Thyroid gland (tissue), 4 donors: ENCODE data around the gene CLK4. TPM values are rescaled to one million over a fixed set of nuclear protein-coding genes. Genes with fewer than 3 reads are reported as not detected.
"Not testable (repeated sequence)": the region's sequence is repeated elsewhere in the genome, so short reads cannot be mapped to it uniquely, and the experiment has no call there.

Source experiments
- DNase-seq, 2 donors: peaks; one replicate each; pipeline ENCODE4 v3.0.0-alpha.2; 2019
- H3K27ac ChIP-seq, 3 donors: fragments of 200-600 bp; sonication (generic); 1 replicate in 2 of 3; 2 replicates in 1 of 3; pipeline ENCODE4 v1.5.1; 2016 to 2019; ENCODE audit warnings: mild to moderate bottlenecking in 1 of 3, moderate library complexity in 1 of 3
- H3K27me3 ChIP-seq: fragments of 200-600 bp; sonication (generic); one replicate; pipeline ENCODE4 v1.5.1; 2019
- H3K36me3 ChIP-seq, 2 donors: fragments of 200-600 bp; sonication (generic); one replicate each; pipeline ENCODE4 v1.5.1; 2016 to 2019
- H3K4me1 ChIP-seq, 2 donors: fragments of 200-600 bp; sonication (generic); one replicate each; pipeline ENCODE4 v1.5.1; 2017 to 2019
- H3K4me3 ChIP-seq, 3 donors: fragments of 200-600 bp; sonication (generic); replicated peaks in 1 of 3; 1 replicate in 2 of 3; 2 replicates in 1 of 3; pipeline ENCODE4 v1.5.1; 2016; ENCODE audit warnings: mild to moderate bottlenecking in 1 of 3
- H3K9me3 ChIP-seq: fragments of 200-600 bp; sonication (generic); one replicate; pipeline ENCODE4 v1.5.1; 2017
- CTCF ChIP-seq, 6 experiments: fragments of 200-600 bp in 3 of 6; fragments of 450-650 bp in 3 of 6; sonication (generic) in 3 of 6; IDR thresholded peaks; one replicate each; pipeline ENCODE4 v1.5.1; 2016 to 2019; ENCODE audit warnings: antibody characterized with exemption in 6 of 6, mild to moderate bottlenecking in 2 of 6, inconsistent platforms in 1 of 6, moderate library complexity in 1 of 6
- POLR2A ChIP-seq, 2 donors: fragments of 450-650 bp; IDR thresholded peaks; one replicate each; pipeline ENCODE4 v1.6.1; 2017; ENCODE audit warnings: antibody characterized with exemption in 2 of 2, mild to moderate bottlenecking in 2 of 2, moderate library complexity in 1 of 2
- WGBS, 2 donors: methylation state at CpG; one replicate each; pipeline ENCODE4 v1.1.5; 2017; 5-methylcytosine and 5-hydroxymethylcytosine counted together
- intact Hi-C: fragments of 100-400 bp; cut with DNase I; formaldehyde crosslinking; loops from one replicate; pipeline ENCODE4 v1.15.1; 2023
- total RNA-seq, 4 donors: library from RNA; depleted of rRNA; stranded (reverse); fragments of >200 nt; gene quantifications; one replicate each; pipeline ENCODE4 v1.2.3, GENCODE V29; 2016

The CLK4 gene
- total RNA-seq, 4 donors from 2014 or later, result 35.8 to 91.2 (median 70.3) TPM

- no peaks in the 10 kb centered on the region for H3K36me3 ChIP-seq
- H3K4me3 ChIP-seq, result peak overlapping the region in 1 of 3 donors; percentile 45
- intact Hi-C loops, result loop anchor here (2.0 kb wide), 1 partner anchor 308 kb away; no protein-coding TSS in a partner anchor
- peaks cover 37 to 38% of the 10 kb centered on the region in 2 donors for H3K4me1 ChIP-seq
- no peaks in the 10 kb centered on the region for H3K27me3 ChIP-seq
- no peak for TF ChIP-seq CTCF (IDR thresholded peaks at IDR 0.05)
- TF ChIP-seq POLR2A (IDR thresholded peaks at IDR 0.05), result no peak
- H3K9me3 ChIP-seq, result no peaks in the 10 kb centered on the region
- peak overlapping the region; percentile 59 to 84 (median 74) for H3K27ac ChIP-seq
- DNase-seq, result no peak
- 29 to 42% methylated on average over 8 of the region's 8 CpGs for WGBS, 2 donors
Observed at GRCh38 chr5:178588769-178589168, 38.1 kb downstream of the CLK4 start.

GRCh38 chr5:178587763-178588611 lies 38.9 kb downstream of the CLK4 start:
- 45 to 47% methylated on average over 13 of the region's 13 CpGs for WGBS, 2 donors

GRCh38 chr5:178586396-178586795 lies 40.5 kb downstream of the CLK4 start:
- H3K36me3 ChIP-seq, result no peaks in the 10 kb centered on the region
- 69 to 74% methylated on average over 2 of the region's 2 CpGs for whole genome bisulfite sequencing, 2 donors
- H3K4me3 ChIP-seq, result no peak overlapping the region
- no peaks in the 10 kb centered on the region for H3K9me3 ChIP-seq
- TF ChIP-seq CTCF (IDR thresholded peaks at IDR 0.05) (no peak), POLR2A (IDR thresholded peaks at IDR 0.05) (no peak)
- H3K27ac ChIP-seq, result peak overlapping the region in 2 of 3 donors; percentile 43 to 59
- no peak for DNase-seq
- peaks cover 37 to 38% of the 10 kb centered on the region in 2 donors for H3K4me1 ChIP-seq
- intact Hi-C loops, result no loop called here
- no peaks in the 10 kb centered on the region for H3K27me3 ChIP-seq

More at GRCh38 chr5:178587763-178588611, 38.9 kb downstream of the CLK4 start:
- Histone ChIP-seq H3K36me3 (no peaks in the 10 kb centered on the region), H3K27me3 (no peaks in the 10 kb centered on the region), H3K4me3 (no peak overlapping the region), H3K9me3 (no peaks in the 10 kb centered on the region), H3K4me1 (peaks cover 37 to 38% of the 10 kb centered on the region in 2 donors), H3K27ac (peak overlapping the region; percentile 59 to 84 (median 74))
- intact Hi-C loops, result loop anchor here (2.0 kb wide), 1 partner anchor 307 kb away; no protein-coding TSS in a partner anchor
- TF ChIP-seq POLR2A (IDR thresholded peaks at IDR 0.05) (peak in 1 of 2 donors; percentile 31), CTCF (IDR thresholded peaks at IDR 0.05) (peak in 2 of 6 experiments; percentile 11 to 22)
- DNase-seq, result peak; percentile 83 to 86

- intact Hi-C loops, H3K36me3 ChIP-seq, H3K4me3 ChIP-seq, H3K27me3 ChIP-seq, H3K9me3 ChIP-seq: not testable (repeated sequence)
- peak in 1 of 2 donors; percentile 37 for DNase-seq
- H3K4me1 ChIP-seq, result peaks cover 30 to 32% of the 10 kb centered on the region in 2 donors
- WGBS, 2 donors, result 72 to 85% methylated on average over 10 to 11 of the region's 11 CpGs
- H3K27ac ChIP-seq, result peak overlapping the region in 1 of 3 donors; percentile 55
Observed at GRCh38 chr5:178585421-178585820, 41.4 kb downstream of the CLK4 start.

GRCh38 chr5:178583279-178583678 lies 43.6 kb downstream of the CLK4 start:
- TF ChIP-seq POLR2A (IDR thresholded peaks at IDR 0.05), result no peak
- no peak for TF ChIP-seq CTCF (IDR thresholded peaks at IDR 0.05)
- DNase-seq, result no peak
- Histone ChIP-seq H3K9me3 (no peaks in the 10 kb centered on the region), H3K4me3 (no peak overlapping the region), H3K4me1 (peaks cover 21% of the 10 kb centered on the region in 2 donors), H3K27me3 (no peaks in the 10 kb centered on the region), H3K36me3 (no peaks in the 10 kb centered on the region), H3K27ac (no peak overlapping the region)
- intact Hi-C loops, result no loop called here
- 91% methylated on average over 8 of the region's 8 CpGs for WGBS, 2 donors
